HuH-7 (cell line): Measurements from ENCODE around the gene BMP4.

ENCODE experiments used
- DNase-seq: peaks from one replicate; pipeline ENCODE4 v3.0.0; 2011; ENCODE audit warnings: low spot score

Gene BMP4

DNA sequence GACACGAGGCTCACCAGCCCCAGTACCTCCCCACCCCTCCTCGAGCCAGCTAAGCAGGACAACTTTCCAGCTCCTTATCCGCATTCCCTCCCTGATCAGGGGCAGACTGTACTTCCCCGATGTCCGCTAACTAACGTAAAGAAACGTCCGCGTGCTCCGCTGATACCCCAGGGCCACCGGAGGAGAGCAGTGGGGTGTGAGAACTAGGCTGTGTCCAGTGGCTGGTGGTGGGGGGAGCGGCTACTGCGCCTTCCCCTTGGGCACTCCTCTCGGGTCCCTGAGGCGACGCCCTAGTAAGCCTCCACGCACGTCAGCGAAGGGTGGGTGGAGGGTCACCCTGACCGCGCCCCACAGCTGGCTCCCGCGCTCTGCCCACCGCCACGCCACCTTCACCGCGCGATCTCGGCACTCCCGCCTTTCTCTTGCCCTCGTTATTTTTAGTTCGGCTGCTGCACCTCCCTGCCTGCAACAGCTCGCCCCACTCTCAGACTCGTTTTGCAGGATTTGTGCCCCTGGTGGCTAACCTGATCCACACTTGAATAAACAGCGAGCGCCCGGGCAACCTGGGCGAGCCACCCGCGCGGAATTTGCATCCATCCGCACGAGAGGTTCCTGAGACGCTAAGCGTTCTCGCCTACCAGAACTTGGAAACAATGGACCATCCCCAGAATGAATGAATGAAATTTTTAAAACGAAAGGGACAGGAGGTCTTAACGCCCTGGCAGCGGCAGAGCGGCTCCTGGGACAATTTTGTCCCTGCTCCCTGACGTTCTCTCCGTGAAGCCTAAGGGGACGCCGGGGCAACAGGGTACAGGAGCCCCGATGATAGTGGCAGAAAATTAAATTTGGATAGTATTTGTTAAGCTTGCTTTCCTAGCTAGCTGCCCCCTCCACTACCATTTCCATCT lies 6.9 kb upstream of the BMP4 start:
- no peak for DNase-seq

DNA sequence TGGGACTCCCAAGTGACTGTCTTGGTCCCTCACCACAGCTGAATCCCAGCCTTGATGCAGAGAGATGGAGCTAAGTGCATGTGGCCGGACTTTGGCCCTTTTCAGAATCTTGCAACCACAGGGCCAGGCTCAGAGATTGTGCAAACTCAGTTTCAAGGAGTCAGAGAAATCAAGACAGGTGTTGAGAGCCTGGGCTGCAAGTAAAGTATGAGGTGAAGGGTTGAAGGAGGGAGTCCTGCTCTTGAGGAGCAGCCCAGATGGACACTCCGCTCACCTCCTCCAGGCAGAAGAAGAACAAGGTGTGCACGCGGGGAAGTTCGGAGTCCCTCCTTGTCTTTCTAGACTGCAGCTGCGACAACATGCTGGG lies 6.3 kb upstream of the BMP4 start:
- no peak for DNase-seq

DNA sequence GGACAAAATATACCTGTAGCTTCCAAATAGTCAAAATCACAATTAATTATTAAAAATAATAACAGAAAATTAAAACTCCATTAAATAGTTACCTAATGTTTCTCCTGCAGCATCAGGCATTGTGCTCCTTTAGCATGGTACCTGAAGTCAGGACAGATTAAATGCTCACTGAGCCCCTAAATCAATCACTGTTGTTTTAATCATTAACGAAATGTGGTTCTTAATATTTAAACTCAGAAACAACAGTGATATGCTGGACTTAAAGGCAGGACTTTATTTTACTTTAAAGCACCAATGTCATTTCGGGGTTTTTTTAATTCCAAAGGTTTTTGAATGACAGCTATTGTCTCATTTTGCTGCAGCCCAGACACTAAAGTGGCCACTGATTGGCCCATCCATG lies 2.0 kb upstream of the BMP4 start:
- no peak for DNase-seq

DNA sequence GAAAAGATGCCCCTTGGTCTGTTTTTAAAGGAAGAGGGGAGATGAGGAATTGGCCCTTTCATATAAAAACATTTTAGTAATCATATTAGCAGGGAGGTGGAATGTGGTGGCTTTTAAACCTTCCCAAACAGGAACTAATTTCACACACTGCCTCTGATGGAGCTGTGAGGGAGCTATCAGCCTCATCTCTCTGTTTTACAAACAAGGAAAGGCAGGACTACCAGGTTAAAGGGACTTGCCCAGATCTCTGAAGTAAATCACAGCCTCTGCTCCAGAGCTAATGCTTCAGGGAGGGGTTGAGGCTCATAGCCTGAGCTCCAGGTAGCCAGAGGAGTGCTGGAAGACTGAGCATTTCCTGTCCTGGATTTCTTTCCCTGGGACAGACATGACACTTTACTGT lies 1.1 kb upstream of the BMP4 start:
- DNase-seq = no peak

DNA sequence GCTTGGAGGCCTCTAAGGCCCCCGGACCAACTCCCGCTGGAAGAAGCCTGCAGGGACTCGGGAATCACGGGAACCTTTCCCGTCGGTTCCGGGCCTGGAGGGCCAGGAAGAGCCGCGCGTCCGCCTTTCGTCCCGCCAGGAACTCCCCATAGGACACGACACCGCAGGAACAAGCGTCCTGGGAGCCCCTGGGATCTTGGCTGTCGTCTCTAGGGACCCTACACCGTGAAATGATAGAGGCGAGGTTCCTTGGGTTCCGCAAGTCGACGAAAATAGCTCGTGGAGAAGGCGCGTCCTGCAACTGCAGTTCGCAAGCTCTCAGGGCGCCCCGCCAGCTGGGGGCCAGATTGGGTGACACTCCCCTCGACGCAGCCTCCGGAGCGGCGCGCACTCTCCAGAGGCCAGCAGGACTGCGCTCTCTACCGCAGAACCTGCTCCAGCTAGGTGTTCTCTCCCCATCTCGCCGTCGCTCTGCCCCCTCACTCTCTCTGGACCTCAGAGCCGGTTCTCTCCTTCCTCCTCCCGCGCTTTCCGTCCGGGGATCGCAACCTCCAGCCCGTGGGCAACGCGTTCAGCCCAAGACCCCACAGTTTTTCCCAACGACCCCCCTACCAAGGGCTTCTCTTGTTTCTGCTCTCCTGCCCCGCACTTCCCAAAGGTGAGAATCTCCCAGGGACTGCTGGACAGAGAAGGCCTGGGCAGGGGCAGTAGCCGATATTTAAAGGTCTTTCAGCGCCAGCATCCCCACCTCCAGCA lies 776 bp downstream of the BMP4 start:
- DNase-seq = no peak

DNA sequence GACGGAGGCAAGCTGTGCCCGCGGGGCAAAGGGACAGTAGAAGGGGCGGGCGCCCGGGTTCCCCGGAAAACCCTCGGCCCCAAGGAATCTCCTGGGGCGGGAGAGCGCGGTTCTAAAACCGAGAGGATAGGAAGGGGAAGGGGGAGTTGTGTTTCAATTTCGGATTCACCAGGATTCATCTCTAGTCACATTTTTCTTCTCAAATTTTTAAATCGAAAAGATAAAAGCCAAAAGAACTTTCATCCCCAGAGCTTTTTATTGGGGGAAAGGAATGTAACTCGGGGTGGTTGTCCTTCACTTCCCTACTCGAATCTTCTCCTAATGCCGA lies 1.4 kb downstream of the BMP4 start:
- DNase-seq = no peak

DNA sequence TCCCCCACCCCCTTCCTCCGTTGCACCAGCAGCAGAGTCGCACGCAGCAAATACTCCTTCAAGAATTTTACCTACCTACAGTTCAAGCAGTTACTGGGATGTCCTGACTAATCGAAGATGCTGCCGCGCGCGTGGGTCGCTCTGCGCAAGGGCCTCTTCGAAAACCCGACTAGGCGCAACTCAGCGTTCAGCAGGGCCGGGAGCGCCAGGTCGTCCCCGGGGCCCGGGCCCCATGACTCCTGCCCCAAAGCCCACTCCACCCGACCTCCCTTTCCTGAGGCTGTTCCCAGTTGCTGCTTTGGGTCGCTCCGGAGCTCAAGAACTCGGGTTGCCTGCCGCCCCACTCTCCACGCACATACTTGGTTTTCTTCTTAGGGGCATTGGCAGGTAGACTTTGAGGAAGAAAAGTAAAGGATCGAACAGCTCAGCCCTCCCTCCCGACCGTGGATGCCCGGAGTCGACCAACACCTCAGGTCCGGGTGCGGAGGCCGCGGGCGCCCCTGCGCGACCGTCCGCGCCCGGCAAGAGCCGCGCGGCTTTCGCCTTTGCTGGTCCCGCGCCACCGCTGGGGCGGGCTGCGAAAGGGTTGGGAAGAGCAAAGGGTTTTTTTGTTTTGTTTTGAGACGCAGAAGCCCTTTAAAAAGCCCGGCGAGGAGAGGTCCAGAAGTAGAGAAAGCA lies 1.9 kb downstream of the BMP4 start:
- no peak for DNase-seq

DNA sequence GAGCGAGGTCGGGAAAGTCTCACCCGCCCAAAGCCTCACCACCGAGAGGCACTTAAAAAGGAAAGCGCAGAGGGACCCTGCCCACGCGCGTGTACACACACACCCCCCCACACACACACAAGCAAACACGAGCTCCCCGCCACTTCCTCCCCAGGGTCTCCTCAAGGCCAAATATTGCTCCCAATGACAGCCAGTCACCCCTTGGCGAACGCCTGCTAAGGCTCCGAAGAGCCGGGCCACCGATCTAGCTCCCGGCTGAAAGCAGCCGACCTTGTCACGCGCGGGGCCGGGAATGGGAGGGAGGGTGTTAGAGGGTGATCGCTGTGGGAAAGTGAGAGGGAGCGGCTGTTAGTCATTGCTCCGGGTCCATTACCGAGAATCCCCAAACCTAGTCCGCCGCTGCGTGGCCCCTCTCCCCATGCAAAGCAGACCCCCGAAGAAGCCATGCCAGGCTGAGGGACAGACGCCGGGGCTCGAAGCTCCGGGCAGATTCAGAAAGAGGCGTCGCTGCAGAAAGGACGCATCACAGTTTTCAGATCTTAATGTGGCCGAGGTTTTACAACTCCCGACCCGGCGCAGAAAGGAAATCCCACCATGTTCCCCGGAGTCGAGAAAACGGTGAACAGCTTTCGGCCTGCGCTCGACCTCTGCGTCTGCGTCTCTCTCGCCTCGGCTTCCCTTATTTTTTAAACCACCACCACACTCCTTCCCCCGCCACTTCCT lies 2.6 kb downstream of the BMP4 start:
- DNase-seq = no peak

DNA sequence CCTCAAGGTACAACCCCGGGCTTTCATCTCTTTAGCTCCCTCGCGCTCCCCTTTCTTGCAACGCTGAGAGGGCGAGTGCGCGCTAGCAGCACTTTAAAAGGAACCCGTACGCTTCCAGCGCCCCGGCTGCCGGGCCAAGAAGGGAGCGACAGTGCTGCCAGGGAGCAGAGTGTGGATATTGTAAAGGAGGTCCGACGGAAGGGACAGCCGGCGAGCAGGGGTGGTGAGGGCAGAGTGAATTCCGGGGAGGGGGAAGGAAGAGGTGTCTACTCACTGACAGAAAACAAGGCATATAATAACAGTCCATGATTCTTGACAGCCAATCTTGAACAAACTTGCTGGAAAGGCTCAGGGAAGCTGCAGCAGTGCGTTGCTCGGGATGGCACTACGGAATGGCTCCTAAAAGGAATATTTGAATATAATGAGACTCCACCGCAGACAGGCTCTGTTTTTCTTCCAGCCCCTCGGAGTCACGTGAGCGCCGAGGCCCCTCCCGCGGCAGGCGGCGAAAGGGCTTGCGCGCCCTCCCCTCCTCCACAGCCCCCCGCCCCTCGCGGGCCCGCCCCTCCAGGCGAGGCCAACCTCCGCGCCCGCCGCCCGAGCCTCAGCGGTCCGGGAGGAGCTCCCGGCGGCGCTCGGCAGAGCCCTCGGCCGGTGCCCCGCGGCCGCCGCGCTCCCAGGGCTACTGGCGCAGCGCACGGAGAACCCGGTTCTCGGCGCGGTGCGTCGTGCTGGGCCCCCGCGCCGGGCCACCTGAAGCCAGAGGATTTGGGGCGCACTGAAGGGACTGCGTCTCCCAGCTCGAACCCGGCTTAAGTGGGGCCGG lies 3.4 kb downstream of the BMP4 start:
- peak; percentile 72 for DNase-seq

DNA sequence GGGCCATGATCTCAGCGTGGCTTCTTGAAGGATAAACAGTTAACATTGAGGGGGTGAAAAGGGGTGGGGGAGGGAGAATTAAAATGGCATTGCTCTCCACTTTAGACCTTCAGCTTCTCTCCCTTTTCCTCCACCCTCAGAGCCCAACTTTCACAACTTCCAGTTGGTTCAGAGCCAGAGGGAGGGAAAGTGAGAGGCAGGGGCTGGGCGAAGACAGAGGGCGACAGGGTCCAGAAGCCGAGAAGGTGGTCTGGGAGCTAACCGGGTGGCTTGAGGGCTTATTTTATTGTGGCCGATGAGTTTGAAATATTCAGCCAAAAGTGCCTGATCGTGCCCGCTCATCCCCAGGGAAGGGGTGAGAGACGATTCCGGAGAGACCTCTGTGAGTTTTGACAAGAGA lies 4.1 kb downstream of the BMP4 start:
- no peak for DNase-seq

DNA sequence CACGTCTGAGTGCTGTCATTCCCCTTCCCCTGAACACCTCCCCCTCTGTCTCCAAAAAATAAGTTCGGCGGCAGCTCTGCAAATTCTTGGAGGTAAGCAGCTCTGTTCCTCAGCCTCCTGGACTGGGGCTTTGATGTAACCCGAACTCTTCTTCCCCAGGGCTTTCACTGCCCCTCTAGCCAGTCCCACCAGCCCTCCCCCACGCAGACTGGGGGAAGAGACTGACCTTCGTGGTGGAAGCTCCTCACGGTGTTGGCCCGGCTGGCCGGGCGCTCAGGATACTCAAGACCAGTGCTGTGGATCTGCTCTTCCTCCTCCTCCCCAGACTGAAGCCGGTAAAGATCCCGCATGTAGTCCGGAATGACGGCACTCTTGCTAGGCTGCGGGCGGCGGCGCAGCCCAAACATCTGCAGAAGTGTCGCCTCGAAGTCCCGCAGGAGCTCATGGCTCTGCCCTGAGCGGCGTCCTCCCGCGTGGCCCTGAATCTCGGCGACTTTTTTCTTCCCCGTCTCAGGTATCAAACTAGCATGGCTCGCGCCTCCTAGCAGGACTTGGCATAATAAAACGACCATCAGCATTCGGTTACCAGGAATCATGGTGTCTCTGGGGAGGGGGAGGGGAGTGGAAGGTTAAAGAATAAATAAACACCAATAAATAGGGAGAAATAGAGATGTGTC lies 4.9 kb downstream of the BMP4 start:
- no peak for DNase-seq

DNA sequence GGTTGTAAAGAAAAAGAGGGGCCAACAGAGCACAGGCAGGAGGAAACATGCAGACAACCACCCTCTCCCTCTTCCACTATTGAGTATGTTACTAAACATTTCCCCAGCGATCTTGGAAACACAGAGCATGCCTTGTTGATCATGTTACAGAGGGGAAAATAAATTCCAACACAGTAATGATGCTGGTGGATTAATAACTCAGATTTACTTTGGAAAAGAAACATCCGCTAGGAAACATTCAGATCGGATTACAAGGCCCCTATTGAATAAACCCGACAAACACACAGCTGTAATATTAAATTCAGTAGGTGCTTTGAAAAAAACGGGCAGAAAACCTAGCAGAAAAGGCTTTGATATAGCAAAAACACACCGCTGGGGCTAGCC lies 5.4 kb downstream of the BMP4 start:
- DNase-seq = no peak

DNA sequence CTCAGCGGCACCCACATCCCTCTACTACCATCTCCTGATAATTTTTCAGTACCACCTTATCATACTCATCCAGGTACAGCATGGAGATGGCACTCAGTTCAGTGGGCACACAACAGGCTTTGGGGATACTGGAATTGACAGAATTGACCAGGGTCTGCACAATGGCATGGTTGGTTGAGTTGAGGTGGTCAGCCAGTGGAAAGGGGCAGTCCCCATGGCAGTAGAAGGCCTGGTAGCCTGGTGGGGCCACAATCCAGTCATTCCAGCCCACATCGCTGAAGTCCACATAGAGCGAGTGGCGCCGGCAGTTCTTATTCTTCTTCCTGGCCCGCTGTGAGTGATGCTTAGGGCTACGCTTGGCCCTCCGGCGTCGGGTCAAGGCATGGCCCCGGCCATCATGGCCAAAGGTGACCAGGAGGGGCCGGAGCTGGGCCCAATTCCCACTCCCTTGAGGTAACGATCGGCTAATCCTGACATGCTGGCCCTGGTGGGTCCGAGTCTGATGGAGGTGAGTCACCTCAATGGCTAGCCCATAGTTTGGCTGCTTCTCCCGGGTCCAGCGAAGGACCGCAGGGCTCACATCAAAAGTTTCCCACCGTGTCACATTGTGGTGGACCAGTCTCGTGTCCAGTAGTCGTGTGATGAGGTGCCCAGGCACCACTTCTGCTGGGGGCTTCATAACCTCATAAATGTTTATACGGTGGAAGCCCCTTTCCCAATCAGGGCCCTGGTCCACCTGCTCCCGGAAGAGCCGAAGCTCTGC lies 6.4 kb downstream of the BMP4 start:
- DNase-seq = no peak

DNA sequence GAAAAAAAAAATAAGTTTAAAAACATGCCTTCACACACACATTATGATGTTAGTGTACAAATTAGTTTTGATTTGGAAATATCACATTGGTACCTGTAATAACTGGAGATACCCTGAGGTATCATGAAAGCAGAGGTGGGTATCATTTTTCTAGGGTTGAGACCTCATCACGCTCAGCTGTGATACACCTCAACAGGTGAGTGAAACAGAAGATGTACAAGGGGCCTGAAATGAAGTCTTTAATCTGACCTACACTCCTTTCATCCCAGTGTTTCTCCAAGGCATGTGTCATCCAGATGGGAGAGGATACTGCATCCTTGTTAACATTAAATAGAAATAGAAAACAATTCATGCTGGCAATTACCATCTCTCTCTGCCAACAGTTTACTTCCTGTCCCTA lies 7.4 kb downstream of the BMP4 start:
- DNase-seq = no peak

DNA sequence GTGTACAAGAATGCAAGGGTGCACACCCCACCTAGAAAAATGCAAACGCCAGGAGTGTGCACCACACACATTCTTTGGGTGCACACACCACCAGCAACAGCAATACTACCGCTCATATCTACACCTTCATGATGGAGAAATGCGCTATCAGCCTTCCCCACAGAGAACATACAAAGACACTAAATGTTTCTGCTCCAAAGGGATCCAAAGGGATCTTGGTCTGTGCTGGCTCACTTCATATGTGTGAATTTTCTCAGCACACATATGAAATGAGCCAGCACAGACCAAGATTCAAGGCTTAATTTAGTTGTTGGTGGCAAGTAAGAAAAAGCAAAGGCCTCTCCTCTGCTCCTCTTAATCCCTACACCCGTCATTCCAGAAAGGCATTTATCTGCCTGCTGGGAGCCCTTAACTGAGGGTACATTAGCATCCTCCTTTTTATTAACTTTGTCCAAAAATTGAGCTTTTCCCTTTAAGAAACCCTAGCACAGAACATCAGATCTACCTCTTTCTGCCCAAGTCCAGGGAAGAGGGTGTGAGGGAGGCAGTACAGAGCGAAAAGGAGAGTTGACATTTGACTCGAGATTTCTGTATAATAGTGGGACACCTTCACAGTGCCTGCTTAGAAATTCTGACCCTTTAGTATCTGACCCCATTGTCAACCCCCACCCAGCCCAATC lies 8.3 kb downstream of the BMP4 start:
- no peak for DNase-seq

DNA sequence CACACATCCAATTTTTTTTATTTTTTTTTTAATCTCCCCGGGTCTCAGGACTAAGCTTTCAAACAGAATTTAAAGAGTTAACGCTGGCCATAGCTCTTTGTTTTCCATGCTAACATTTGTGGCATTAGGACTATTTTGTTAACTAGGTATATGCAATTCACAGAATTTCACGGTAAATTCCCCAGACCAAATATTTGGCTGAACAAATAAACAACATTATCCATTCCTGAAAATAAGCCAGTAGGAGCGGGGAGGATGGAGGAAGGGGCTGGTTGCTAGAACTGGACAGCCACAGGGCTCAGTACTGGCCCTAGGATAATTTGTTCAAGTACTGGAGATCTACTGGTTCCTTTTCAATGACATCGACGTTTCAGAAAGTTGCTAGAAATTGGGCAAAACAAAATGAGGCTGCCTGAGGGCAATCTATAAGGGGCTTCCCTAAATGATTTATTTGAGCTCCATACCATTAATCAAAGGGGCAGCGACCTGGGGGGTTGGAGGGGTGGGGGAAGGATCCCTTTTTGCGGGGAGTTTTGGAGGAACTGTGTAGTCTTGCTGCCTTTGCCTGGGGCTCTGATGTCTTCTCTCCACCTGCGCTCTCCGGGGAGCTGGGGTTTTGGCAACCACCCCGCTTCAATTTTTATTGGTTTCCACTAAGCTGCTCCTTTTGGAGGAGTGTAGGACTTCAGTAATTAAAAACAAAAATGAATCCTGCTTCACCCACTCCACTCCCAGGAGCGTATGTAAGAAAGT lies 9.0 kb downstream of the BMP4 start:
- no peak for DNase-seq

DNA sequence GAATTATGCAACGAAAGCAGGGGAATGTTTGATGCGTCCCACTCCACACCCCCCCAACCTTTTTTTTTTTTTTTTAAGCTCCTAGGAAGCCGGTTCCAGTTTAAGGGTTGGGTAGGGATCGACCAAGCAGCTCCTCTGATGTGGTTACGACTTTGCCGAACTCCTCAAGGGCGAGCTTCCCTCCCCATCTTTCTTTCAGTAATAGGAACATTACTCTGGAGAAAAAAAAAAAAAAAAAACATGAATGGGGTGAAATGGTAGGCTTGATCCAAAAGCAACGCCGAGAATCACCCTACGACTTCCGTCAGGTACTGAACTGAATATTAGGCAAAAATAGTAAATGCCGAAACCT lies 9.6 kb downstream of the BMP4 start:
- DNase-seq = no peak

DNA sequence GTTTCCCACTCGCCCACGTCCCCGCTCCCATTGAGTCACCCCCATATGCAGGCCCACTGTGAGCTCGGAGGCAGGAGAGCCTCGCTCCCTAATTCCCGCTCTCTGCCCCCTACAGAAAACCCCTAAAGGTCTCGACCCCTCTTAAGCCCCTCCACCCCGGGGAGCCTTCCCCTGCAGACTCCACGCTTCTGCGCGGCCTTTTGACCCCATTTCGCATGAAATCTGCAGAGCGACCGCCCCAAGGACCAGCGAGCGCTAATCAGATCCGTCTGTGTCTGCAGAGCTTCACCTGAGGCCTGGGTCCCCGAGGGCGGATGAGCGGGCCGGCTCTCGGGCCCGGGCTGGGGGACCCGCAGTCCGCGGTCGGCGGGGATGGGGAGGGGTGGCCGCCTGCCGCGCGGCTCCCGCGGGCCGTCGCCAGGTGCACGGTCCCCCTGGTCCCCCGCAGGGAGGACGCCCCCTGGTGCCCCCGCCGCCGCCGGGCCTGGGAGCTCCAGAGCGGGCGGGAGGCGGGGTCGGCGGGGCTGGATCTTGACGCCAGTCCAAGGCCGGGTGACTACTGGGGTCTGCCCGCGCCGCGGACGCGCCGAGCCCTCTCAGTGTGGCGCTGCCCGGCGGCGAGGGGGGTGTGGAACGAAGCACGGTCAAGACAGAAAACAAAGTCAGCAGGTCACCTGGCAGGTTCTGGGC lies 10.1 kb downstream of the BMP4 start:
- no peak for DNase-seq

DNA sequence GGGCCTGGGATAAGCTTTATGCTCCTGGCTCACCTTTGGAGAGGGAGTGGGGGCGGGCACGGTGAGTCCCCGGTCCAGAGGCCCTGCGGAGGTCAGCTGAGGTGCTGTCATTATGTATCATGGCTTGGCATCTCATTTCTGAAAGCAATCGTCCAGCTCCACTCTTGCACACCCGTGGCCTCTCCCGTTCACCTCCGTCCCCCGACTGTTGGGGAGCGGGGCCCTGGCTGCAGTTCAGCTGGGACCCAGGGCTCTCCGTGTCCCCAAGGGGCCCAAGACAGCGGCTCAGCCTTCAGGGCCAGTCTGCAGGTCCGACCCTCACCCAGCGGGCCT lies 10.6 kb downstream of the BMP4 start:
- DNase-seq = no peak
